HepG2 (cell line): Measurements from ENCODE around the gene ZNF345. TPM values are rescaled to one million over a fixed set of nuclear protein-coding genes. Genes with fewer than 3 reads are reported as not detected.

Experiments
- CENPX ChIP-seq: sonication (generic); formaldehyde crosslinking; IDR thresholded peaks from 2 replicates; pipeline ENCODE4 v1.9.0; 2021; ENCODE audit warnings: mild to moderate bottlenecking, missing genetic modification reagents, moderate library complexity
- CSRNP1 ChIP-seq: sonication (generic); formaldehyde crosslinking; IDR thresholded peaks from 2 replicates; pipeline ENCODE4 v1.8.1; 2023; ENCODE audit warnings: mild to moderate bottlenecking, missing genetic modification reagents
- GRHL1 ChIP-seq: sonication (generic); formaldehyde crosslinking; conservative IDR thresholded peaks from 2 replicates; pipeline ENCODE4 v1.8.0; 2022; ENCODE audit warnings: missing genetic modification reagents
- HMGXB4 ChIP-seq, 2 experiments: sonication (generic) in 1 of 2; formaldehyde crosslinking in 1 of 2; IDR thresholded peaks; 2 replicates each; pipeline versions ENCODE4 v1.4.0 to v1.6.1; 2018 to 2020; ENCODE audit warnings: missing genetic modification reagents in 2 of 2, borderline replicate concordance in 1 of 2, low read depth in 1 of 2, mild to moderate bottlenecking in 1 of 2, missing biosample characterization in 1 of 2
- KDM3A ChIP-seq: IDR thresholded peaks from 2 replicates; pipeline ENCODE4 v1.6.1; 2018; ENCODE audit warnings: low read depth, missing compliant biosample characterization
- MEF2D ChIP-seq: sonication (generic); formaldehyde crosslinking; IDR thresholded peaks from 2 replicates; pipeline ENCODE4 v1.5.1; 2020; ENCODE audit warnings: mild to moderate bottlenecking, missing genetic modification reagents
- MTA3 ChIP-seq: sonication (generic); formaldehyde crosslinking; IDR thresholded peaks from 2 replicates; pipeline ENCODE4 v1.4.0; 2020; ENCODE audit warnings: missing genetic modification reagents
- NR1H2 ChIP-seq: sonication (generic); formaldehyde crosslinking; IDR thresholded peaks from 2 replicates; pipeline ENCODE4 v1.8.1; 2022; ENCODE audit warnings: low read depth, missing genetic modification reagents, borderline replicate concordance
- NR2C2 ChIP-seq: sonication (generic); formaldehyde crosslinking; IDR thresholded peaks from 2 replicates; pipeline ENCODE4 v1.4.0; 2020; ENCODE audit warnings: missing genetic modification reagents, mild to moderate bottlenecking, moderate library complexity, borderline replicate concordance
- PHF5A ChIP-seq: IDR thresholded peaks from one replicate; pipeline ENCODE4 v1.6.1; 2018; ENCODE audit warnings: low read depth, missing genetic modification reagents; ENCODE audit not compliant: unreplicated experiment
- REL ChIP-seq: sonication (generic); formaldehyde crosslinking; conservative IDR thresholded peaks from 2 replicates; pipeline ENCODE4 v1.8.0; 2022; ENCODE audit warnings: mild to moderate bottlenecking, missing genetic modification reagents, moderate library complexity
- THAP11 ChIP-seq: IDR thresholded peaks from 2 replicates; pipeline ENCODE4 v1.6.1; 2016; ENCODE audit warnings: missing biosample characterization, missing genetic modification reagents
- ZBTB39 ChIP-seq: sonication (generic); formaldehyde crosslinking; IDR thresholded peaks from 2 replicates; pipeline ENCODE4 v1.5.0; 2020; ENCODE audit warnings: missing genetic modification reagents
- ZFX ChIP-seq: sonication (generic); formaldehyde crosslinking; IDR thresholded peaks from 2 replicates; pipeline ENCODE4 v1.4.0; 2020; ENCODE audit warnings: mild to moderate bottlenecking, low read depth, missing genetic modification reagents, moderate library complexity
- ZMYM4 ChIP-seq: sonication (generic); formaldehyde crosslinking; IDR thresholded peaks from 2 replicates; pipeline ENCODE4 v1.8.1; 2023; ENCODE audit warnings: mild to moderate bottlenecking, missing genetic modification reagents
- ZNF430 ChIP-seq: sonication (generic); formaldehyde crosslinking; IDR thresholded peaks from 2 replicates; pipeline ENCODE4 v1.9.0; 2021; ENCODE audit warnings: mild to moderate bottlenecking, missing genetic modification reagents
- ZNF570 ChIP-seq: sonication (generic); formaldehyde crosslinking; IDR thresholded peaks from 2 replicates; pipeline ENCODE4 v1.4.0; 2020; ENCODE audit warnings: mild to moderate bottlenecking, missing genetic modification reagents, borderline replicate concordance
- ZNF850 ChIP-seq: sonication (generic); formaldehyde crosslinking; conservative IDR thresholded peaks from 2 replicates; pipeline ENCODE4 v1.9.0; 2021; ENCODE audit warnings: mild to moderate bottlenecking, missing genetic modification reagents
- polyA plus RNA-seq, 8 experiments: library from polyadenylated mRNA; depleted of rRNA in 3 of 8; stranded (reverse) in 7 of 8; unstranded in 1 of 8; fragments of >200 nt; fragmentation: Illumina TruSeq in 4 of 8; extraction: Trizol in 4 of 8; gene quantifications; 2 replicates each; pipeline versions ENCODE4 v1.2.1 to v1.2.3, GENCODE V29; 2011 to 2016; ENCODE audit warnings: low read depth in 4 of 8, missing spikeins in 1 of 8, mixed read lengths in 1 of 8; ENCODE audit not compliant: insufficient read depth in 1 of 8
- total RNA-seq, 5 experiments: library from RNA; depleted of rRNA; stranded (reverse); fragments of >200 nt; fragmentation: Illumina TruSeq; extraction: Trizol; gene quantifications; 2 replicates each; pipeline ENCODE4 v1.2.3, GENCODE V29; 2016; ENCODE audit warnings: low read depth in 1 of 5

ZNF345 gene
- total and polyA plus RNA-seq, 2 of the 13 experiments (the other 11 are each of a cell fraction or from before 2014, with no cell fraction given): 2.6 to 2.9 TPM

GRCh38 chr19:36849701-36850558 is 746 bp upstream of the ZNF345 start (continued):
- TF ChIP-seq GRHL1 (no peak), ZFX (CRISPR knock-in tag) (peak; percentile 89), REL (CRISPR knock-in tag) (no peak), ZNF430 (no peak), ZNF850 (CRISPR knock-in tag) (0 out of 2 replicates have a peak, but pooled peaks have one; percentile 87), ZMYM4 (peak; percentile 38; the same call in 1 of the 2 replicates), MEF2D (no peak), CSRNP1 (CRISPR knock-in tag) (0 out of 2 replicates have a peak, but pooled peaks have one; percentile 20), PHF5A (CRISPR knock-in tag) (no peak), NR1H2 (no peak), THAP11 (peak; percentile 93), ZBTB39 (CRISPR knock-in tag) (no peak), CENPX (CRISPR knock-in tag) (no peak), MTA3 (CRISPR knock-in tag) (no peak), NR2C2 (CRISPR knock-in tag) (peak; percentile 69), HMGXB4 (CRISPR knock-in tag; IDR thresholded peaks at IDR 0.05; ENCODE audit: borderline replicate concordance in 1 of 2, low read depth in 1 of 2) (peak in 1 of 2 experiments; percentile 47; a peak in 1 of 4 replicates), ZNF570 (CRISPR knock-in tag) (no peak), KDM3A (CRISPR knock-in tag) (no peak)
